H1 (cell line): ENCODE data around the gene R3HDM1. TPM values are rescaled to one million over a fixed set of nuclear protein-coding genes. Genes with fewer than 3 reads are reported as not detected.

Experiments used
- CTCF ChIA-PET: fragments of 300-600 bp; sonication (Branson Sonifier 250); formaldehyde crosslinking; loops from one replicate; lab custom pipeline; 2021; ENCODE audit not compliant: partially characterized antibody; lab: Charles Lee
- POLR2A ChIA-PET: fragments of 300-600 bp; sonication (Branson Sonifier 250); formaldehyde crosslinking; loops from one replicate; lab custom pipeline; 2021; ENCODE audit warnings: inconsistent platforms; ENCODE audit not compliant: partially characterized antibody; lab: Charles Lee
- DNase-seq, 2 experiments: peaks; one replicate each; pipeline versions ENCODE4 v3.0.0 to v3.0.0-alpha.2; 2010 to 2022; ENCODE audit warnings: low spot score in 2 of 2, low read depth in 1 of 2, mixed read lengths in 1 of 2
- FAIRE-seq: peaks from 2 replicates; lab custom pipeline; 2011; peaks lifted over from hg19 to GRCh38; lab: Jason Lieb, UNC
- H2AFZ ChIP-seq: 2 replicates; pipeline ENCODE4 v1.8.1; 2012; ENCODE audit warnings: low read length, inconsistent platforms
- H2AK5ac ChIP-seq: 2 replicates; pipeline ENCODE4 v1.6.1; 2013; ENCODE audit warnings: low read depth, low read length
- H2BK120ac ChIP-seq: replicated peaks from 2 replicates; pipeline ENCODE3; 2013; ENCODE audit warnings: low read depth, low read length, inconsistent platforms
- H2BK12ac ChIP-seq: 2 replicates; pipeline ENCODE4 v1.6.1; 2013; ENCODE audit warnings: low read depth, low read length
- H2BK15ac ChIP-seq: 2 replicates; pipeline ENCODE4 v1.6.1; 2013; ENCODE audit warnings: low read length
- H2BK20ac ChIP-seq: 2 replicates; pipeline ENCODE4 v1.6.1; 2013; ENCODE audit warnings: low read length
- H2BK5ac ChIP-seq: 2 replicates; pipeline ENCODE4 v1.6.1; 2013; ENCODE audit warnings: low read depth, low read length
- H3K14ac ChIP-seq: 2 replicates; pipeline ENCODE4 v1.6.1; 2013; ENCODE audit warnings: inconsistent platforms; ENCODE audit not compliant: insufficient read length
- H3K18ac ChIP-seq: 2 replicates; pipeline ENCODE4 v1.6.1; 2013; ENCODE audit warnings: low read length; ENCODE audit errors: extremely low read depth
- H3K23ac ChIP-seq: 2 replicates; pipeline ENCODE4 v1.6.1; 2013; ENCODE audit warnings: inconsistent platforms; ENCODE audit not compliant: insufficient read length
- H3K23me2 ChIP-seq: 2 replicates; pipeline ENCODE4 v1.6.1; 2013; ENCODE audit warnings: low read depth, low read length
- H3K27ac ChIP-seq: 2 replicates; pipeline ENCODE4 v1.6.1; 2011; ENCODE audit warnings: low read depth, low read length, inconsistent platforms
- H3K27me3 ChIP-seq, 4 experiments: replicated peaks in 1 of 4; 1 replicate in 1 of 4; 2 replicates in 3 of 4; pipeline versions ENCODE4 v1.6.1 to v1.8.1; 2011 to 2013; ENCODE audit warnings: low read length in 3 of 4, mild to moderate bottlenecking in 3 of 4, inconsistent platforms in 2 of 4, mixed read lengths in 2 of 4, moderate library complexity in 1 of 4; ENCODE audit not compliant: control insufficient read depth in 3 of 4, insufficient read depth in 3 of 4; ENCODE audit errors: extremely low read depth in 1 of 4
- H3K36me3 ChIP-seq, 4 experiments: 2 replicates each; pipeline versions ENCODE4 v1.6.1 to v1.8.1; 2011 to 2013; ENCODE audit warnings: mild to moderate bottlenecking in 4 of 4, low read length in 3 of 4, moderate library complexity in 2 of 4, control low read depth in 1 of 4, inconsistent platforms in 1 of 4; ENCODE audit not compliant: insufficient read depth in 4 of 4, control insufficient read depth in 2 of 4
- H3K4ac ChIP-seq: replicated peaks from 2 replicates; pipeline ENCODE3; 2013; ENCODE audit warnings: low read length, low read depth, mixed read lengths, inconsistent platforms; ENCODE audit not compliant: insufficient read length
- H3K4me1 ChIP-seq, 4 experiments: replicated peaks in 1 of 4; 1 replicate in 1 of 4; 2 replicates in 3 of 4; pipeline versions ENCODE4 v1.6.1 to v1.8.1; 2011 to 2013; ENCODE audit warnings: low read length in 3 of 4, inconsistent platforms in 2 of 4, mixed read lengths in 1 of 4; ENCODE audit not compliant: insufficient read depth in 4 of 4, control insufficient read depth in 3 of 4
- H3K4me2 ChIP-seq, 2 experiments: 2 replicates each; pipeline versions ENCODE4 v1.6.1 to v1.8.1; 2011 to 2013; ENCODE audit warnings: low read depth in 2 of 2, low read length in 2 of 2, control low read depth in 1 of 2, inconsistent platforms in 1 of 2, mild to moderate bottlenecking in 1 of 2; ENCODE audit not compliant: insufficient read depth in 1 of 2
- H3K4me3 ChIP-seq, 4 experiments: fragments of 200-600, 300-600 bp in 1 of 4; sonication (generic), shearing (Covaris generic), sonication (Bioruptor Twin) in 1 of 4; 2 replicates each; pipeline versions ENCODE4 v1.5.1 to v1.8.1; 2011 to 2016; ENCODE audit warnings: low read length in 4 of 4, low read depth in 3 of 4, control low read depth in 2 of 4, inconsistent platforms in 2 of 4, mild to moderate bottlenecking in 2 of 4, mixed read lengths in 1 of 4, moderate library complexity in 1 of 4; ENCODE audit not compliant: insufficient read depth in 2 of 4; ENCODE audit errors: extremely low read depth in 1 of 4
- H3K56ac ChIP-seq: replicated peaks from 2 replicates; pipeline ENCODE3; 2013; ENCODE audit warnings: low read depth, mild to moderate bottlenecking, mixed read lengths, low read length, inconsistent platforms; ENCODE audit not compliant: insufficient read length
- H3K79me1 ChIP-seq: 2 replicates; pipeline ENCODE4 v1.6.1; 2013; ENCODE audit warnings: low read depth, low read length, control low read depth
- H3K79me2 ChIP-seq, 2 experiments: 2 replicates each; pipeline versions ENCODE4 v1.6.1 to v1.8.1; 2012 to 2013; ENCODE audit warnings: low read length in 2 of 2, mild to moderate bottlenecking in 2 of 2, inconsistent platforms in 1 of 2; ENCODE audit not compliant: insufficient read depth in 2 of 2, control insufficient read depth in 1 of 2
- H3K9ac ChIP-seq, 4 experiments: replicated peaks in 1 of 4; 1 replicate in 1 of 4; 2 replicates in 3 of 4; pipeline versions ENCODE4 v1.6.1 to v1.8.1; 2011 to 2013; ENCODE audit warnings: low read depth in 3 of 4, low read length in 3 of 4, control low read depth in 2 of 4, mild to moderate bottlenecking in 2 of 4, moderate library complexity in 2 of 4, inconsistent platforms in 1 of 4; ENCODE audit errors: extremely low read depth in 1 of 4
- H3K9me3 ChIP-seq, 2 experiments: 2 replicates each; pipeline versions ENCODE4 v1.6.1 to v1.8.1; 2012 to 2013; ENCODE audit warnings: mild to moderate bottlenecking in 2 of 2, moderate library complexity in 2 of 2, control low read depth in 1 of 2, inconsistent platforms in 1 of 2, low read depth in 1 of 2, low read length in 1 of 2, mixed read lengths in 1 of 2; ENCODE audit not compliant: insufficient read depth in 2 of 2
- H4K20me1 ChIP-seq, 2 experiments: replicated peaks in 1 of 2; 2 replicates each; pipeline versions ENCODE3 to v1.8.1; 2011 to 2013; ENCODE audit warnings: inconsistent platforms in 2 of 2, low read length in 2 of 2, mild to moderate bottlenecking in 1 of 2; ENCODE audit not compliant: insufficient read depth in 2 of 2, control insufficient read depth in 1 of 2
- H4K5ac ChIP-seq: 2 replicates; pipeline ENCODE4 v1.6.1; 2013; ENCODE audit warnings: low read length, low read depth, mixed read lengths, inconsistent platforms; ENCODE audit not compliant: insufficient read length
- H4K8ac ChIP-seq: 2 replicates; pipeline ENCODE4 v1.8.0; 2013; ENCODE audit warnings: mild to moderate bottlenecking, moderate library complexity, low read length, inconsistent platforms; ENCODE audit not compliant: insufficient read depth; ENCODE audit errors: extremely low read depth
- H4K91ac ChIP-seq: replicated peaks from 2 replicates; pipeline ENCODE3; 2013; ENCODE audit warnings: low read length, mixed read lengths, inconsistent platforms; ENCODE audit not compliant: insufficient read length
- CBX5 ChIP-seq: fragments of 300-800, 300-1000 bp; sonication (generic); IDR thresholded peaks from 2 replicates; pipeline ENCODE4 v1.7.1; 2016; ENCODE audit warnings: antibody characterized with exemption, low read length, low read depth
- CHD2 ChIP-seq: IDR thresholded peaks from 2 replicates; pipeline ENCODE4 v1.6.1; 2012; ENCODE audit warnings: low read length, improper control_type of control experiment
- CREB1 ChIP-seq: IDR thresholded peaks from 2 replicates; pipeline ENCODE4 v1.6.1; 2012; ENCODE audit warnings: inconsistent platforms
- GABPA ChIP-seq: IDR thresholded peaks from 2 replicates; pipeline ENCODE4 v1.6.1; 2011; ENCODE audit warnings: mild to moderate bottlenecking, low read length, moderate library complexity, borderline replicate concordance; ENCODE audit not compliant: insufficient read depth
- KDM5A ChIP-seq: fragments of 200-600 bp; IDR thresholded peaks from 2 replicates; pipeline ENCODE4 v1.7.1; 2012; ENCODE audit warnings: mild to moderate bottlenecking, low read length, inconsistent platforms, mixed read lengths
- NANOG ChIP-seq: IDR thresholded peaks from 2 replicates; pipeline ENCODE4 v1.6.1; 2011; ENCODE audit warnings: low read length, low read depth, mild to moderate bottlenecking, inconsistent platforms; ENCODE audit not compliant: insufficient read depth, poor library complexity, severe bottlenecking
- NRF1 ChIP-seq: IDR thresholded peaks from 2 replicates; pipeline ENCODE4 v1.6.1; 2011; ENCODE audit warnings: mild to moderate bottlenecking, low read depth, low read length, improper control_type of control experiment
- RAD21 ChIP-seq, 2 experiments: IDR thresholded peaks in 1 of 2; conservative IDR thresholded peaks in 1 of 2; 2 replicates each; pipeline ENCODE4 v1.6.1; 2011; ENCODE audit warnings: low read depth in 2 of 2, low read length in 2 of 2, improper control_type of control experiment in 1 of 2, inconsistent platforms in 1 of 2, mild to moderate bottlenecking in 1 of 2, moderate library complexity in 1 of 2
- SIRT6 ChIP-seq: IDR thresholded peaks from one replicate; pipeline ENCODE4 v1.7.1; 2012; ENCODE audit warnings: low read length, inconsistent platforms
- SP1 ChIP-seq: IDR thresholded peaks from 2 replicates; pipeline ENCODE4 v1.6.1; 2011; ENCODE audit warnings: low read depth, low read length
- SUZ12 ChIP-seq: fragments of 200-600 bp; sonication (generic); IDR thresholded peaks from 2 replicates; pipeline ENCODE4 v1.6.1; 2012; ENCODE audit warnings: mild to moderate bottlenecking, inconsistent platforms, low read length, moderate library complexity, mixed read lengths
- TEAD4 ChIP-seq: IDR thresholded peaks from 2 replicates; pipeline ENCODE4 v1.6.1; 2012; ENCODE audit warnings: low read depth, low read length, inconsistent platforms, mixed read lengths
- USF2 ChIP-seq: IDR thresholded peaks from 2 replicates; pipeline ENCODE4 v1.6.1; 2011; ENCODE audit warnings: low read length, improper control_type of control experiment
- WGBS, 2 experiments: shearing (Covaris generic) in 1 of 2; methylation state at CpG; one replicate each; pipeline versions ENCODE4 v1.1.6 to v1.1.7; 2013 to 2015; ENCODE audit warnings: low lambda C conversion rate in 2 of 2, mixed read lengths in 2 of 2, inconsistent platforms in 1 of 2, low coverage in 1 of 2, missing lambda C conversion rate in 1 of 2; ENCODE audit not compliant: insufficient replicate concordance in 2 of 2, insufficient coverage in 1 of 2, insufficient read length in 1 of 2; ENCODE audit errors: extremely low coverage in 1 of 2, missing lambda C conversion rate in 1 of 2; 5-methylcytosine and 5-hydroxymethylcytosine counted together
- polyA plus RNA-seq, 7 experiments: library from polyadenylated mRNA; depleted of rRNA in 3 of 7; stranded (reverse) in 5 of 7; unstranded in 2 of 7; fragments of >200 nt in 5 of 7; fragments of 200-250 nt in 2 of 7; gene quantifications; 1 replicate in 5 of 7; 2 replicates in 1 of 7; 4 replicates in 1 of 7; pipeline versions ENCODE4 v1.2.1 to v1.2.3, GENCODE V29; 2011 to 2013; ENCODE audit warnings: missing spikeins in 2 of 7, mixed read lengths in 2 of 7
- total RNA-seq: library from RNA; stranded (reverse); fragmentation: NEBNext Ultra II Directional; extraction: Animal tissue kit (Norgen Biotek cat#: 25700); gene quantifications from 2 replicates; pipeline ENCODE4 v1.2.1, GENCODE V29; 2021

R3HDM1 gene
- total and polyA plus RNA-seq, 2 of the 8 experiments (the other 6 are each of a cell fraction or from before 2014, with no cell fraction given): 77.7 to 120 TPM

GRCh38 chr2:135532581-135532980 is 1.3 kb downstream of the R3HDM1 start:
- Histone ChIP-seq H2BK15ac (no peak overlapping the region), H3K4me3 (peak overlapping the region; percentile 7 to 94 (median 78); a peak in 7 of 8 replicates), H3K79me1 (no peaks in the 10 kb centered on the region; the same call in 1 of the 2 replicates), H3K4me1 (no peaks in the 10 kb centered on the region), H3K23ac (no peak overlapping the region), H3K14ac (no peak overlapping the region), H3K4ac (no peak overlapping the region), H2BK120ac (no peak overlapping the region), H3K79me2 (peaks cover 0 to 78% of the 10 kb centered on the region in 2 experiments; a peak in 3 of 4 replicates), H3K9me3 (peaks cover 0 to 8% of the 10 kb centered on the region in 2 experiments; a peak in 3 of 4 replicates), H4K20me1 (peaks cover 0 to 2% of the 10 kb centered on the region in 2 experiments), H3K4me2 (peak overlapping the region; percentile 39 to 59; a peak in 3 of 4 replicates), H3K9ac (no peak overlapping the region), H3K56ac (no peak overlapping the region), H2BK20ac (no peak overlapping the region), H3K18ac (no peak overlapping the region), H2AFZ (no peak overlapping the region), H2BK12ac (no peak overlapping the region), H2BK5ac (no peak overlapping the region), H4K91ac (no peak overlapping the region), H3K27me3 (no peaks in the 10 kb centered on the region), H4K8ac (no peak overlapping the region), H3K36me3 (peaks cover 0 to 8% (median under 1%) of the 10 kb centered on the region in 4 experiments; a peak in 4 of 8 replicates), H2AK5ac (no peak overlapping the region), H4K5ac (no peak overlapping the region), H3K23me2 (no peaks in the 10 kb centered on the region; the same call in none of the 2 replicates), H3K27ac (no peak overlapping the region)
- 77% methylated on average over 3 of the region's 3 CpGs; no CpG with 5 or more reads in 1 of the 2 experiments for WGBS, 2 experiments
- ChIA-PET CTCF (interaction anchor here (2.0 kb wide), 1 partner anchor 11 kb away, joined by 6 read pairs; no protein-coding TSS in a partner anchor), POLR2A (interaction anchor here (2.1 to 2.3 kb wide), 2 partner anchors 8 to 17 kb away, joined by 8 to 12 read pairs; no protein-coding TSS in a partner anchor)
- no peak for DNase-seq
- FAIRE-seq: no peak
- no peak for TF ChIP-seq CBX5
- no peak for TF ChIP-seq NANOG
- TF ChIP-seq CHD2: no peak
- no peak for TF ChIP-seq GABPA
- TF ChIP-seq NRF1: no peak
- TF ChIP-seq SIRT6: no peak
- TF ChIP-seq RAD21 (IDR thresholded peaks at IDR 0.05 in 1 of 2, conservative IDR thresholded peaks at IDR 0.05 in 1 of 2; ENCODE audit: low read depth in 2 of 2, low read length in 2 of 2): no peak
- TF ChIP-seq CREB1: no peak
- TF ChIP-seq SUZ12: no peak
- no peak for TF ChIP-seq SP1
- TF ChIP-seq TEAD4: no peak
- no peak for TF ChIP-seq KDM5A
- no peak for TF ChIP-seq USF2
